SK-MEL-5 (cell line): Measurements from ENCODE around the gene FHOD3. TPM values are rescaled to one million over a fixed set of nuclear protein-coding genes. Genes with fewer than 3 reads are reported as not detected.

Experiments
- DNase-seq: peaks from one replicate; pipeline ENCODE4 v3.0.0-alpha.2; 2016; ENCODE audit warnings: low read depth, low spot score
- in situ Hi-C: cut with HindIII; loops from 2 replicates; pipeline ENCODE4 v1.10.0; 2016; ENCODE audit warnings: low sequenced_read_pairs, high pct_unique_total_duplicates, low pct_unique_long_range_greater_than_20kb
- total RNA-seq: library from RNA; depleted of rRNA; stranded (reverse); fragments of >200 nt; shearing (Covaris generic); gene quantifications from 2 replicates; pipeline ENCODE4 v1.2.3, GENCODE V29; 2014

The FHOD3 gene
- total RNA-seq, 1 experiment from 2014 or later: 2.4 TPM

DNA sequence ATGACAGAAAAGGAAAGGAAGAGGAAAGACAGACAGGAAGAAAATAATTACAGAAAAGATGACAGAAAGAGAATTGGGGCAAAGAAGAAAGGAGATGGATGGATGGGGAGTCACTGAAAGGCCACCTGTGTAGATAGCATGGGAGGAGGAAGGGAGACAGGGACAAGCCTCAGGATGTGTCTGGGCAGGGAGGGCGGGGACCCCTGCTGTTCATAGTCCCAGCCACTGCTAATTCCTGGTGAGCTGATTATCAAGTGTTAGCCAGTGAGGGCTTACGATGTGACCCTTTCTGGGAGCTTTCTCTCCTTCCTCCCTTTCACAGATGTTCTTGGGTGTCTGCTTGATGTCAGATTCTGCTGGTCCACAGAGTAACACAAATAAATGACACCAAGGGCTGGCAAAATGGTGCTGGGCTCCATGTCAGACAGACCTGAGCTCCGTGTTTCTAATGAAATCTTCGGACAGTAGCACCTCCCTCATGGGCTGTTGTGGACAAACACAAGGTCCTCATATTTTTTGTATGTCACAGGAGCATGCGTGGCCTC lies 13.6 kb downstream of the FHOD3 start:
- DNase-seq: no peak
- in situ Hi-C loops: no loop called here

DNA sequence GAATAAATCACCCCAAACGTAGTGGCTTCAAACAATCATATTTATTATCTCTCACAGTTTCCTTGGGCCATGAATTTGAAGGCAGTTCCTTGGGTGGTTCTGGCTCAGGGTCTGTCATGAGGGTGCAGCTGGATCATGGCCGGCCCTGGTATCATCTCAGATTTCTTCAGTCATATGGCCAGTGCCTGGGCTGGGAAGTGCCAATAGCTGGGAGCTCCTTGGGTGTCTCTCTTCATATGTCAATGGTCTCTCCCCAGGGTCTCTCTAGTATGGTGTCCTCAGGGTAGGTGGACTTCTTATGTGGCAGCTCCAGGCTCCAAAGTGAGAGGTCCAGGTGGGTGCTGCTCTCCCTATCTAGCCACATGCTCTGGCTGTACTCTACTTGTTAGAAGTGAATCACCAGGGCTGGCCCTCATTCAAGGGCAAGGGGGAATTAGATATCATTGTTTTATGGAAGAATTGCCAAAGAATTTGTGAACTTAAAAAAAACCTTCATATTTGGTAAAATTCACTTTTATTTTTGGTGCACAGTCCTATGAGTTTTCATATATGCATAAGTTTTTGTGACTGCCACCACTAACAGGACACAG lies 15.4 kb downstream of the FHOD3 start:
- DNase-seq: no peak
- in situ Hi-C loops: no loop called here

DNA sequence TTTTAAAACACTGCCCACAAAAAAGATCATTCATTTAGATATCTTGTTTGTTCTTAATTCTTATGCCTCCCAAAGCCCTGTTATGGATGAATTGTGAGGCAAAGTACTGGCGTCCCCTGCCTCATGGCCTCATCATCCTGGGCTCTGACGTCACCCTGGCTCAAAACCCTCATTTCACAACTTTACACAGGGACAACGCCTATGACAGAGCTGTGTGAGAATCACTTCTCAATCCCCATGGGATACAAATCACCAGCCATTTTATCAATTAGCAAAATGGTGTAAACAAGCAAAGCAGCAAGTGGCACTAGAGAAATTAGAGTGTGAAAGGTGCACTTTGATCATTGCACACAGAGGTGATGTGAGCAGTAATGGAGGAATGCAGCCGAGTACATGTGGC lies 16.6 kb downstream of the FHOD3 start:
- no peak for DNase-seq
- in situ Hi-C loops: no loop called here

DNA sequence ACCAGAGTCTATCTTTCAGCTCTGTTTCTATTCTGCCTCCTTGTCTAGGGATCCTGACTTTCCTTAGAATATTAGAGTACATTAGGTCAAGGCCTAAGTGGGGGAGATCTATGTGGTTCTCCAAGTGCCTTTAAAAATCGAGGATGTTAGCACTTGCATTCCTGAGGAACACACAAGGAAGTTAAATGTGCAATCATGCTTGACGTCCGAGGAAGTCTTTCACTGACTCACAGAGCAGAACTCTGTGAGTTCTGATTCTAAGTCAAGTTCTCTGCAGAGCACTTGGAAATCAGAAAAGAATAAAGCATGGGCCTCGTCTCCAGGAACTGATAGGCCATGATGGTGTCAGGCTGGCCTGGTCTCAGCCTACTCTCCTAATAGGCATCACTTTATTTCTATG lies 17.2 kb downstream of the FHOD3 start:
- no peak for DNase-seq
- in situ Hi-C loops: no loop called here

DNA sequence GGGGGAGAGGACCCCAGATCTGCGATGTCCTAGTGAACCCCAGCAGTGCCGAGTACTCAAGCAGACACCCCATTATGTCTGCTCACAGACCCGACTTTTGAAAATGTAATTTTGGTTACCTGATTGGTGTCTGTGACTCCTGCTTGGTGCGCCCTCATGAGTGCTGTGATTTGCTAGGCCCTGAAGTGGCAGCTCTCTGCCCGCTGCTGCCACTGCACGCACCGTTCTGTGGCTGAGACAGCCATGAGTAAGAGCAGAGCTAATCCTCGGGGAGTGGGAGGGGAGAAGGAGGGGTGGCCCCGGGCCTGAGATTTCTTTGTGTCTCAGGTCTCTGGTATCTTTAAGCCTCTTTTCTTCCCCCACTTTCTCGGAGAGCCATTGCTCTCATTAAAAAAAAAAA lies 18.2 kb downstream of the FHOD3 start:
- no peak for DNase-seq
- in situ Hi-C loops: no loop called here

DNA sequence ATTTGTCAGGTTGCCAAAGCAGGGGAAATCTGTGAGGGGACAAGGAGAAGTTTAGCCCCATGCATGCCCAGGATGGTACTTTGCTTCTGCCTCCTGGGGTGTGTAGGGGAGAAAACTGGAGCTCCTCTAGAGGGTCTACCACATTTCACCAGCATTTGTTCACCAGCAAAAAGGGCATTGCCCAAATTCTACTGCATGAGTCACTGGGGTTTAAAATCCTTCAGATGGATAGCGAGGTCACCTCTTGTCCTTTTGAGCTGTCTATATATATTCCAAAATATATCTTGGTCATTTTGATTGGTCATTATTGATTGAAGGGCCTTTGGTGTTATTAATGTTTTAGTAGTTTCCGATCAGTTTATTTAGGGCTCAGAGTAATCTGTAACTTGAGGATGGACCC lies 18.7 kb downstream of the FHOD3 start:
- DNase-seq: no peak
- in situ Hi-C loops: no loop called here

DNA sequence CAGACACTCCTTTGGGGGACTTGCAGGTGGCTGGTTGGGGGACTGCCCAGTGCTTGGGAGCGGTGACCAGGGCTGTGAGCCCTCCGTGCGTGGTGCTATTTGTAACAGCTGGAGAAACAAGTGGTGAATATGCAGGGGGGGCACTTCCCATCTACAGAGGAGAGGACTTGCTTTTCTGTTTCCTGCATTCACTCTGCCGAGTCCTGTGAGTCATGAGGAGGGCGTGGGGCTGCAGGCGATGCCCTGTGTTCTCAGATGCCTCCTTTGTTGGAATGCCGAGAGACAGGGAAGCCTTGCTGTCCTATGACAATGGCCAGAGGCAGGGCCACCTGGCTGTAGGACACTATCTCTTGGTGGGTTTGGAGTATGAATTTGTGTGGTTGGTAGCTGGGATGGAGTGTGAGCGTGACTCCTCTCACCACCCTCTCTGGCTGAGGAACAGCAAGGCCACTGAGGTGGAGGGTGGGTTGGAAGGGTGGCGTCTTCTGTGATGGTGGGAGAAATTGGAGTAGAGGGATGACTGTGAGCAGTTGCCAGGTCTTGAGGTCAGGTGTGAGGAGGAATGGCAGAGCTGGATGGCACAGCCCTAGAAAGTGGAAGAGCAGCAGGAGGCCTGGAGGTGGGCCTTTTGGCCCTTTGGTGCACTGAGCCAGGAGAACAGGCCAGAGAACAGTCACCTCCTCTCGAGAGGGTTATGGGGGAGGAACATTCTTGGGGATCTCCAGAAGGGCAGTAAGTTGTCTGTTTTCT lies 24.3 kb downstream of the FHOD3 start:
- DNase-seq: no peak
- in situ Hi-C loops: no loop called here

DNA sequence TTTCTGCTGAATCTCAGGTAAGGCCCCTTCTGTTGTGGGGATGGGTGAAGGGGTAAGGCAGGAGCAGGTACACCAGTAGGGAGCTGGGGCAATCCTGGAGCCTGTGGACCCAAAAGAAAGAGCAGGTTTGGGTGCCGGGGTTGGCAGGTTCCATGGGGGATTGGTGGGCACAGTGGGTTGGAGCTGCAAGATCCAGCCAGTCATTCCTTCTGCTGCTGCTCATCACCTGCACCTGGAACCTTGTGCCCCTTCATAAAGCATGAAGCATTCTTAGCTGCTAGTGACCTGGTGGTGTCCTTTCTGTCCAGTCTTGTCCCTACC lies 24.9 kb downstream of the FHOD3 start:
- in situ Hi-C loops: no loop called here

DNA sequence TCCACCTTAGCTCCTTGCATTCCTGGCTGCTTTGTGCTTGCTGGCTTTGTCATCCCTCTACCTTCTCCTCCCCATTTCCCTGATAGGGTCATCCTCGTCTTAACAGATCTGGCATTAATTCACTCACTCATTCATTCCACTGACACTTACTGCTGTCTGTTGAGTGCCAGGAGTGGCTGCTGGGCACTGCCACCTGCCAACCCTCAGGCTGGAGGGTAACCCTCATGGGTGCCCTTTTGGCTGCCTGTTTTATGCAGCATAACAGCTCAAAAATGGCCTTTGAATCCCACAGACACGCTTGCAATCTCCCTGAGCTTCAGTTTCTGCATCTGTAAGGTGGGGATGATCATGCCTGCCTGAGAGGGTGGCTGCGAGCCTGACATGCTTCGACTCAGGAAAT lies 25.2 kb downstream of the FHOD3 start:
- no peak for DNase-seq
- in situ Hi-C loops: no loop called here

More for the DNA sequence above, 24.9 kb downstream of the FHOD3 start:
- DNase-seq: no peak

DNA sequence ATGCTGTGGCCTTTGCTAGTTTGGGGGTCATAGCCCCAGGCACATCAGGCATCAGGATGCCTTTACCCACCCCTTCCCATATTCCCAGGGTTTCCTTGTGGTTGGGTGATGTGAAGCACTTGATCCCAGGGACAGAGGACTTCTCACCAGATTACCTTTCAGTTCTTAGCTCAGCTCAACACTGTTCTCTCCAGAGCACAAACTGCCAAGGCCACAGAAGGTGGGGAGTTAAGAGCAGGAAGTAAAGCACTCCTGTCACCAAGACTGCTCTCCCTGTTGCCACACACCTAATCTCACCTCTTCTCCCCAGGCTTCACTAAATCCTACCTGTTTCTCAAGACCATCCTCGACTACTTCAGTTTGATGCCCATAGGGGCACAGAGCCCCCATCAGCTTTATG lies 25.9 kb downstream of the FHOD3 start:
- in situ Hi-C loops: no loop called here
- no peak for DNase-seq

DNA sequence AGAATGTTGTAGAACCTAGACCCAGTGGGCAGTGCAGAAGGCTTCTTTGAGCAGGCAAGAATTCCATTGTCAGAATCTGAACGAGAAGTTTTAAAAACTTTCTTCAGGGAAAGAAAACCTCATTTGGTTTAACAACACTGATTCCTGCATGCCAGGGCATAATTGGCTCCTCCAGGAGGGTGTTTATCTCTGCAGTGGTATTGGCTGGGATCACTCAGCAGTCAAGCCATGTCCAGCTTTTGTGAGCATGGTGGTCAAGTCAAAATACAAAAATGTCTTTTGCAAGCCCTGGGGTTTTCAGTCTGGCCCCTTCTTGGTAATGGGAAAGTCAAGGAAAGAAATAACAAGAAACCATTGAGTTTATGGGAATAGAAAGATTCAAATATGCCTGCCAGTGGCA lies 28.3 kb downstream of the FHOD3 start:
- no peak for DNase-seq
- in situ Hi-C loops: no loop called here

DNA sequence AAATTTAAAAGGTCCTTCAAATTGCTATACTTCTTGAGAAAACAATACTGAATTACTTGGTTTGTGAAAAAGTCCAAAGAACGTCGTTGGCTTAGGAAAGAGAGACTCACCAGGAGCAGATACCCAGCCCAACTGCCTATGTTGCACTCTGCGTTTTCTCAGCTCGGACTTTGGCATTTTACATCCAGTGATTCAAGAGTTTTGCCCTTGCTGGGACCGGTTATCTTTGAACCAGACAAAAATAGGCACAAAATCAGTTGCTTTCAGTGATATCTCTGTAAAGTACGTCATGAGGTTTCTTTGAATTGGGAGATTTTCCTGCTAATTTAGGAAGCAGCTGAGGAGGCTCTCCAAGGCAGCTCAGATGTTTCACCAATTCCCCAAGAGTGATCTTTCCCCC lies 29.3 kb downstream of the FHOD3 start:
- DNase-seq: no peak
- in situ Hi-C loops: no loop called here

DNA sequence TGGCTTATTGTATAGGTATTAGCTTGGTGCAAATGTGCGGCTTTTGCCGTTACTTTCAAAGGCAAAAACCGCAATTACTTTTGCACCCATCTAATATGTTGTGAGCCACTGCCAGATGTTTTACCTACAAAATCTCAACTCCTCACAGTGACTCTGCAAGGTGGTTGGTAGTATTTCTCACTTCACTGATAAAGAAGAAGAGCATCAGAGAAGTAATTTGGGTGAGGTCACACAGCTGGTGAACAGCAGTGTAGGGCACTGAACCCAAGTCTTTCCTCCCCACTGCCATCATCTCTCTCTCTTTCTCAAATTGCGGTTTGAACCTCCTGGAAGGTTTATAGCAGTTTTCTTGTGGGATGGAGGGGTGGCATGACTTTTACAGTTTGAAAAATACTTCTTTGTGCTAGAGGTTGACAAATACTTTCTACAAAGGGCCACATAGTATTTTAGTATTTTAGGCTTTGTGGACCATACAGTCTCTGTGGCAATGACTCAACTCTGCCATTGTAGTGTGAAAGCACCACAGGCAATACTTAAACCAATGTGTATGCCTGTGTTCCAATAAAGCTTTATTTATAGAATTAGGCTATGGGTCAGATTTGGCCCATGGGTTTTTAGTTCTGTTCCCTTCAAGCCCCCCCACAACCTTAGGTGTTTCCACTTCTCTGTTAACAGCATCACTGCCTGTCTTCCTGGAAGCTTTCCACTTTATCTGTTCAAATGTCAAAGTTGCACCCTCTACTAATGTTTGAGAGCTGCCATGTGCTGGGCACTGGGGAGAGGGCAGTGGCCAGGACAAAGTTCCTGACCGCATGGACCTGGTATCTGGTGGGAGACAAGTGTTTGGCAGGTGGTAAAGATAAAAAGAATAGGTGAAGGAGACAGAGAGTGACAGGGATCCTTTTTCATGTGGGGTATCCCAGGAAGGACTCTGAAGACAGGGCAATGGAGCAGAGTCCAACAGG lies 30.1 kb downstream of the FHOD3 start:
- no peak for DNase-seq
- in situ Hi-C loops: no loop called here

DNA sequence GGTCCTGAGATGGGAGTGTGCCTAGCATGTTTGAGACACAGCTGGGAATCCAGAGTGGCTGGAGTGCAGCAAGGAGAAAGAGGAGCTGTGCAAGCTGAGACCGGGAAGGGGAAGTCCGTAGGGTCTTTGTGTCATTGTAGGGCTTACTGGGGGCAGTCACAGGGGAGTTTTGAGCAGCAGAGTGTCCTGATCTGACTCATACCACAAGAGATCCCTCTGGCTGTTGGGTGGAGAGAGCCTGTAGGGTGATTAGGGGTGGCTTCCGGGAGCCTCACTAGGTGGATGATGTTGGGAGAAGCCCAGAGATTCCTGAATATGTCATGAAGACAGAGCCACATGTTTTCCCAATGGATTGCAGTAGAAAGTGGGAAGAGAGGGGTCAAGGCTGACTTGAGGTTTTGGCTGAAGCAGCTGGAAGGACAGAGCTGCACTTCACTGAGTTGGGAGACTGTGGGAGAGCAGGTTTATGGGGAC lies 30.9 kb downstream of the FHOD3 start:
- no peak for DNase-seq

DNA sequence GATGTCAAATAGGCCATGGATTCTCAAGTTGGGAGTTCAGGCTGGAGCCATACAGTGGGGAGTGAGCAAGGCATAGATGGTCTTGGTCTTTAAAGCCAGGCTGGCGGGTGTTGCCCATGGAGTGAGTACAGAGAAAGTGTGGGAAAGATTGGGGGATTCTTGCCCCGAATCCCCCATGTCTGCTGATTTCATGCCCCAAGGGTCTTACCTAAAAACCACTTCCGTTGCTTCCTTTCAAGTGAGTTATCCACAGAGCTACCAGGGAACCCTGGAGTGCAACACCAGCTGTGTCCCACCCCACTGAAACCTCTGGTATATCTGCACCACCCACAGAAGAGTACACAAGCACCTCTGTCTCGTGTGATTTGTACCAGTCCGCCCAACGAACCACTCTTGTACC lies 31.4 kb downstream of the FHOD3 start:
- DNase-seq: no peak
- in situ Hi-C loops: no loop called here

More for the DNA sequence above, 30.9 kb downstream of the FHOD3 start:
- in situ Hi-C loops: no loop called here

DNA sequence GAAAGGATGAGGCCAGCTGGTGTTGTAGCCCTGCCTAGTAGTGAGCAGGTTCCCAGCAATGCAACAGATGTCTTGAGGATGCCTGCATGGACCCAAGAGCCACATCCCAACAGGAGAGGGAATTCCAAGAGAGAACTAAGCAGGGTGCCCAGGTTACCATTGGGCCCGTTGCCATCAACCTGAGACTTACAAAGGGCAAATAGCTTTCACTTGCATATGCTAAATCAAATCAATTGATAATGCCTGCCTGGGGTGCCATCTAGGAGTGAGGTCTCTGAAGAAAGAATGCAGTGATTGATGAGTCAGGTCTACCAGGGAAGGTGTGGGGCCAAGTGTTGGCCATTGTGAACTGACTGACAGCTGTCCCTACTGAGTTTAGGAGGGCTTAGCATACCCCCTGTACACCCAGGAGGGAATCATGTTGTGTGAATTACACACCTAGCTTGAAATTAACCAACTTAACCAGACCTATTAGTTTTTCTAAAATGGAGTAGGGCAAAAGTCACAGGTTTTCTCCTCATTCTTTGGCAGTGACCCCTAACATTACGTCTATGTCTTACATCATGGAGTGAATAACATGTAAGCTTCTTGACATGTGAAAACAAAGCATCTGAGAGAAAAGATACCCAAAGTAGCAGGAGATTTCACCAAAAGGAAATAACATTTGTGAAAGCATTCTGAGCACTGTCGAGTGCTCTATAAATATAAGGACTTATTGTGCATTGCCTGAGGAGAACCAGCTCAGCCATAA lies 32.3 kb downstream of the FHOD3 start:
- in situ Hi-C loops: no loop called here
- no peak for DNase-seq

DNA sequence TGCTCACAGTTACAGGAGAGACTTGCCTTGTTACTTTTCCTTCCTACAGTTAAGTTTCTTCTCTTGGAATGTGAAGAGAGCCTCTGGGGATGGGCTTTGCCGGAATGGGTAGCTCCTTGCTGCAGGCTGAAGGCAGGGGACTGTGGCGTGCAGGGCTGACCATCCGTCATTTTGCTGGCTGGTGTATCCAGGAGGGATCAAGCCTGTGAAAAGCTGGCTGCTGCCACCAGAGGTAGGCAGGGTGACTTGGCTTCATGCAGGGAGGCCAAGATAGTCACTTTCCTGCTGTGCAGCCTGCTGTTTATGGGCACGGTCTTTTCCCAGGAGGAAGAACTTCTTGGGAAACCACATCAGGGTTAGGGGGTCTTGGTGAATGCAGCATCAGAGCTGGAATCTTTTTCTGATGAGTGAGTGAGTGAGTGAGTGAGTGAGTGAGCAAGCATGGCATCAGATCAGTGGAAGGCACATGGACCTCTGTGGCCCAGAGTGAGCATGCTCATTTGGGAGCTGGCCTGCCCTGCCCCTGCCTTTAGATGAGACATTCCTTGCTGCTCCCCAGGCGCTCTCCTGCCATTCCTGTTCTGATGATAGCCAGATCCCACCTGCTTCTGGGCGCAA lies 33.0 kb downstream of the FHOD3 start:
- in situ Hi-C loops: no loop called here
- DNase-seq: no peak
